Stomach (tissue), 9 donors: ENCODE results near the gene RFX2. TPM values are rescaled to one million over a fixed set of nuclear protein-coding genes. Genes with fewer than 3 reads are reported as not detected.

Experiments used
- DNase-seq, 2 donors: peaks; one replicate each; pipeline versions ENCODE4 v3.0.0 to v3.0.0-alpha.2; 2013 to 2019
- H3K27ac ChIP-seq, 5 donors: fragments of 200-600 bp in 4 of 5; sonication (generic) in 4 of 5; one replicate each; pipeline ENCODE4 v1.5.1; 2013 to 2019; ENCODE audit warnings: mild to moderate bottlenecking in 1 of 5, moderate library complexity in 1 of 5
- H3K27me3 ChIP-seq, 3 donors: fragments of 200-600 bp; sonication (generic); one replicate each; pipeline ENCODE4 v1.5.1; 2017 to 2019; ENCODE audit warnings: mixed run types in 1 of 3
- H3K36me3 ChIP-seq, 4 donors: fragments of 200-600 bp; sonication (generic); 1 replicate in 3 of 4; 2 replicates in 1 of 4; pipeline ENCODE4 v1.5.1; 2016 to 2019
- H3K4me1 ChIP-seq, 4 donors: fragments of 200-600 bp; sonication (generic); one replicate each; pipeline ENCODE4 v1.5.1; 2016 to 2019
- H3K4me3 ChIP-seq, 4 donors: fragments of 200-600 bp; sonication (generic) in 3 of 4; one replicate each; pipeline ENCODE4 v1.5.1; 2016 to 2019; ENCODE audit warnings: mild to moderate bottlenecking in 1 of 4
- H3K9me3 ChIP-seq, 4 donors: fragments of 200-600 bp; sonication (generic); one replicate each; pipeline ENCODE4 v1.5.1; 2016 to 2019
- CTCF ChIP-seq, 7 experiments: fragments of 450-650 bp in 4 of 7; fragments of 200-600 bp in 3 of 7; sonication (generic) in 3 of 7; IDR thresholded peaks; one replicate each; pipeline ENCODE4 v1.5.1; 2016 to 2019; ENCODE audit warnings: antibody characterized with exemption in 7 of 7, control low read depth in 2 of 7, mild to moderate bottlenecking in 1 of 7
- EP300 ChIP-seq: sonication (generic); formaldehyde crosslinking; IDR thresholded peaks from one replicate; pipeline ENCODE4 v1.6.1; 2017; ENCODE audit warnings: antibody characterized with exemption
- POLR2A ChIP-seq, 4 donors: fragments of 450-650 bp; IDR thresholded peaks; one replicate each; pipeline ENCODE4 v1.6.1; 2016; ENCODE audit warnings: antibody characterized with exemption in 4 of 4, control low read depth in 2 of 4, mild to moderate bottlenecking in 1 of 4, moderate library complexity in 1 of 4
- POLR2AphosphoS5 ChIP-seq, 3 donors: sonication (generic); formaldehyde crosslinking; IDR thresholded peaks; one replicate each; pipeline ENCODE4 v1.6.1; 2016; ENCODE audit warnings: antibody characterized with exemption in 3 of 3
- WGBS, 5 donors: extraction: QIAGEN DNeasy Blood & Tissue Kit in 3 of 5; methylation state at CpG; one replicate each; pipeline versions ENCODE4 v1.1.5 to v1.1.7; 2013 to 2018; 5-methylcytosine and 5-hydroxymethylcytosine counted together
- intact Hi-C: fragments of 100-400 bp; cut with DNase I; formaldehyde crosslinking; loops from one replicate; pipeline ENCODE4 v1.15.1; 2023; ENCODE audit warnings: low total_unique reads
- polyA plus RNA-seq, 3 donors: library from polyadenylated mRNA; stranded (reverse); fragments of 200-250 nt; gene quantifications; one replicate each; pipeline ENCODE4 v1.2.3, GENCODE V29; 2013
- total RNA-seq, 5 donors: library from RNA; depleted of rRNA; stranded (reverse); fragments of >200 nt; gene quantifications; one replicate each; pipeline versions ENCODE4 v1.1.0 to v1.2.3, GENCODE V29; 2014 to 2016
- donor health status: healthy with polysubstance abuse.
- donor health status: Bipolar disorder and iron deficiency.
- donor health status: healthy.

The RFX2 gene
- total and polyA plus RNA-seq, 8 donors = 1.2 to 123 (median 8.0) TPM

DNA sequence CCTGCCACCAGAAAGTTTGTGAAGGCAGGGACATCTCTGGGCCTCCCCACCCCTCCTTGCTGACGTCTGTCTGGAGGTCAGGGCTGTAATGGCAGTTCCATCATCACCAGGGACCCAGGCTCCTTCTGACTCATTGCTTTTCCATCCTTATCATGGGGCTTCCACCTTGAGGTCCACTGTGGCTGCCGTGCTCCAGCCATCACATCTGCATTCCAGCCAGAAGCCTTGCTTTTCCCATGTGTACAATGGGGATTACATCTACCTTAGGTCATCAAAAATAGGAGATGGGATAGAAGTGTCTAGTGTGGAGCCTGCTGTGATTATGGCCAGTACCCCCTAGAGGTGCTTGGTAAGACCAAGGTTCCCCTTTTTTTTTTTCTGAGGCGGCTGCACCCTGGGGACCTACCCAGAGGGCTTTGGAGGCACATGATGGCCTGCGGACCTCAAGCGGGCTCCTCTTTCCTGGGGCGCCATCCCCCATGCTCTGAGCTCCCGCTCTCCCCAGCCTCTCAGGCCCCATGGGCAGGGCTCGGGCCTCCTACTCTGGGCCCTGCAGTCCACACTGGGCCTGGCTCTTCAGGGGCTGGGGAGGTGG, 119.0 kb downstream of the RFX2 start:
- Histone ChIP-seq H3K9me3 (no peaks in the 10 kb centered on the region), H3K4me3 (no peak overlapping the region), H3K27me3 (no peaks in the 10 kb centered on the region), H3K4me1 (peaks cover 13 to 47% (median 36%) of the 10 kb centered on the region in 4 donors), H3K27ac (no peak overlapping the region), H3K36me3 (peaks cover 0 to 20% (median 14%) of the 10 kb centered on the region in 4 donors)
- DNase-seq = no peak
- intact Hi-C loops = no loop called here
- TF ChIP-seq POLR2AphosphoS5 (IDR thresholded peaks at IDR 0.05) (no peak), POLR2A (IDR thresholded peaks at IDR 0.05) (no peak), CTCF (IDR thresholded peaks at IDR 0.05) (no peak), EP300 (no peak)
- WGBS, 5 donors = 89 to 100% (median 97%) methylated on average over 7 to 8 of the region's 8 CpGs

- 31 to 61% (median 49%) methylated on average over 6 to 17 of the region's 17 CpGs for WGBS, 5 donors
- peak in 1 of 2 donors; percentile 41 for DNase-seq
- intact Hi-C loops = no loop called here
- no peaks in the 10 kb centered on the region for H3K27me3 ChIP-seq
- peaks cover 0 to 10% (median 5%) of the 10 kb centered on the region in 4 donors for H3K36me3 ChIP-seq
- H3K9me3 ChIP-seq = no peaks in the 10 kb centered on the region
- no peak overlapping the region for H3K27ac ChIP-seq
- peaks cover 13 to 57% (median 40%) of the 10 kb centered on the region in 4 donors for H3K4me1 ChIP-seq
- TF ChIP-seq EP300 = no peak
- TF ChIP-seq POLR2A (IDR thresholded peaks at IDR 0.05) = no peak
- TF ChIP-seq POLR2AphosphoS5 (IDR thresholded peaks at IDR 0.05) = no peak
- TF ChIP-seq CTCF (IDR thresholded peaks at IDR 0.05) = no peak
- no peak overlapping the region for H3K4me3 ChIP-seq
Measured at GRCh38 chr19:5990289-5990797, 120.0 kb downstream of the RFX2 start.

GRCh38 chr19:5989388-5990074, 120.8 kb downstream of the RFX2 start:
- Histone ChIP-seq H3K4me3 (no peak overlapping the region), H3K36me3 (peaks cover 0 to 2% (median 0%) of the 10 kb centered on the region in 4 donors), H3K27me3 (no peaks in the 10 kb centered on the region), H3K9me3 (no peaks in the 10 kb centered on the region), H3K4me1 (peaks cover 12 to 63% (median 42%) of the 10 kb centered on the region in 4 donors), H3K27ac (no peak overlapping the region)
- WGBS, 5 donors = 51 to 80% (median 66%) methylated on average over 8 of the region's 8 CpGs
- no peak for DNase-seq
- intact Hi-C loops = loop anchor here (5.0 kb wide), 1 partner anchor 33 kb away; no protein-coding TSS in a partner anchor
- TF ChIP-seq POLR2A (IDR thresholded peaks at IDR 0.05) = no peak
- TF ChIP-seq CTCF (IDR thresholded peaks at IDR 0.05) = no peak
- no peak for TF ChIP-seq EP300
- no peak for TF ChIP-seq POLR2AphosphoS5 (IDR thresholded peaks at IDR 0.05)

GRCh38 chr19:5988517-5989387, 121.5 kb downstream of the RFX2 start:
- Histone ChIP-seq H3K4me3 (no peak overlapping the region), H3K27ac (no peak overlapping the region), H3K27me3 (no peaks in the 10 kb centered on the region), H3K4me1 (peaks cover 4 to 60% (median 36%) of the 10 kb centered on the region in 4 donors), H3K36me3 (no peaks in the 10 kb centered on the region), H3K9me3 (no peaks in the 10 kb centered on the region)
- WGBS, 5 donors = 82 to 90% (median 86%) methylated on average over 8 of the region's 8 CpGs
- no peak for TF ChIP-seq EP300
- no peak for TF ChIP-seq CTCF (IDR thresholded peaks at IDR 0.05)
- intact Hi-C loops = loop anchor here (5.0 kb wide), 1 partner anchor 34 kb away; no protein-coding TSS in a partner anchor
- no peak for DNase-seq
